Glutamatergic neuron (in vitro differentiated cells): ENCODE results near the gene MOV10L1. TPM values are rescaled to one million over a fixed set of nuclear protein-coding genes. Genes with fewer than 3 reads are reported as not detected.
A peak's percentile ranks its signal among the peaks of the same experiment; 100 is the strongest.

Experiments
- DNase-seq: peaks from one replicate; pipeline ENCODE4 v3.0.0; 2022
- H3K27ac Mint-ChIP-seq: one replicate; pipeline ENCODE4 v1.8.0; 2020; ENCODE audit warnings: mild to moderate bottlenecking, mixed read lengths, inconsistent platforms; ENCODE audit not compliant: unreplicated experiment
- H3K27me3 Mint-ChIP-seq: one replicate; pipeline ENCODE4 v1.8.0; 2020; ENCODE audit warnings: mild to moderate bottlenecking, moderate library complexity, mixed read lengths, inconsistent platforms; ENCODE audit not compliant: unreplicated experiment
- H3K36me3 Mint-ChIP-seq: one replicate; pipeline ENCODE4 v1.8.0; 2020; ENCODE audit warnings: mild to moderate bottlenecking, mixed read lengths, inconsistent platforms; ENCODE audit not compliant: unreplicated experiment
- H3K4me1 Mint-ChIP-seq: one replicate; pipeline ENCODE4 v1.8.0; 2020; ENCODE audit warnings: mild to moderate bottlenecking, low read depth, mixed read lengths, inconsistent platforms; ENCODE audit not compliant: unreplicated experiment
- H3K4me3 Mint-ChIP-seq: one replicate; pipeline ENCODE4 v1.8.0; 2020; ENCODE audit warnings: mild to moderate bottlenecking, mixed read lengths, inconsistent platforms; ENCODE audit not compliant: unreplicated experiment
- H3K9me3 Mint-ChIP-seq: one replicate; pipeline ENCODE4 v1.8.0; 2020; ENCODE audit warnings: mild to moderate bottlenecking, moderate library complexity, mixed read lengths, inconsistent platforms; ENCODE audit not compliant: unreplicated experiment
- total RNA-seq: library from RNA; stranded (reverse); fragmentation: NEBNext Ultra II Directional; extraction: Animal tissue kit (Norgen Biotek cat#: 25700); gene quantifications from one replicate; pipeline ENCODE4 v1.2.1, GENCODE V29; 2021; ENCODE audit not compliant: unreplicated experiment
- TF ChIP-seq, protein P1 (sequence below): fragments of 200-600 bp; sonication (generic); IDR thresholded peaks from one replicate; pipeline ENCODE4 v1.5.0; 2021; ENCODE audit not compliant: partially characterized antibody, unreplicated experiment

The MOV10L1 gene
- total RNA-seq, 1 donor from 2014 or later: 0.34 TPM

DNA sequence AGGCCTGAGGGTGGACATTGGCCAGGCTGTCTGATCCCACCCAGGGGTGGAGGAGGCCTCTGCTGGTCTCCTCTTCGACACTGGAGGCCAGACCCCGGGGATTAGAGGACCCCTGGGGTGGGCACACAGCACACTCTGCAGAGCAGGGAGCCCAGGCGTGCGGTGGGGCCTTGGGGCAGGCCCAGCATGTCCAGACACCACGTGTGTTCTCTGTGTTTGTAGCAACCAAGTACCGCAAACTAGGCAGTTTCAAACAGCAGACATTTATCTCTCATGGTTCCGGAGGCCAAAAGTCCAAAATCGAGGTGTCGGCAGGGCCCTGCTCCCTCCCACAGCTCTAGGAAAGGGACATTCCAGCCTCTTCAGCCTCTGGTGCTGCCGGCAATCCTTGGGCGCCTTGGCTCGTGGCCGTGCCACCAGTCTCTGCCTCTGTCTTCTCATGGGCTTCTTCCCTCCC lies 82.2 kb downstream of the MOV10L1 start:
- Mint-ChIP-seq H3K36me3 (no peaks in the 10 kb centered on the region), H3K4me1 (peaks cover 3% of the 10 kb centered on the region), H3K9me3 (peaks cover 10% of the 10 kb centered on the region), H3K4me3 (no peak overlapping the region), H3K27ac (peak overlapping the region; percentile 28), H3K27me3 (peaks cover 15% of the 10 kb centered on the region)
- TF ChIP-seq, protein P1, sequence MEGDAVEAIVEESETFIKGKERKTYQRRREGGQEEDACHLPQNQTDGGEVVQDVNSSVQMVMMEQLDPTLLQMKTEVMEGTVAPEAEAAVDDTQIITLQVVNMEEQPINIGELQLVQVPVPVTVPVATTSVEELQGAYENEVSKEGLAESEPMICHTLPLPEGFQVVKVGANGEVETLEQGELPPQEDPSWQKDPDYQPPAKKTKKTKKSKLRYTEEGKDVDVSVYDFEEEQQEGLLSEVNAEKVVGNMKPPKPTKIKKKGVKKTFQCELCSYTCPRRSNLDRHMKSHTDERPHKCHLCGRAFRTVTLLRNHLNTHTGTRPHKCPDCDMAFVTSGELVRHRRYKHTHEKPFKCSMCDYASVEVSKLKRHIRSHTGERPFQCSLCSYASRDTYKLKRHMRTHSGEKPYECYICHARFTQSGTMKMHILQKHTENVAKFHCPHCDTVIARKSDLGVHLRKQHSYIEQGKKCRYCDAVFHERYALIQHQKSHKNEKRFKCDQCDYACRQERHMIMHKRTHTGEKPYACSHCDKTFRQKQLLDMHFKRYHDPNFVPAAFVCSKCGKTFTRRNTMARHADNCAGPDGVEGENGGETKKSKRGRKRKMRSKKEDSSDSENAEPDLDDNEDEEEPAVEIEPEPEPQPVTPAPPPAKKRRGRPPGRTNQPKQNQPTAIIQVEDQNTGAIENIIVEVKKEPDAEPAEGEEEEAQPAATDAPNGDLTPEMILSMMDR: no peak
- no peak for DNase-seq

DNA sequence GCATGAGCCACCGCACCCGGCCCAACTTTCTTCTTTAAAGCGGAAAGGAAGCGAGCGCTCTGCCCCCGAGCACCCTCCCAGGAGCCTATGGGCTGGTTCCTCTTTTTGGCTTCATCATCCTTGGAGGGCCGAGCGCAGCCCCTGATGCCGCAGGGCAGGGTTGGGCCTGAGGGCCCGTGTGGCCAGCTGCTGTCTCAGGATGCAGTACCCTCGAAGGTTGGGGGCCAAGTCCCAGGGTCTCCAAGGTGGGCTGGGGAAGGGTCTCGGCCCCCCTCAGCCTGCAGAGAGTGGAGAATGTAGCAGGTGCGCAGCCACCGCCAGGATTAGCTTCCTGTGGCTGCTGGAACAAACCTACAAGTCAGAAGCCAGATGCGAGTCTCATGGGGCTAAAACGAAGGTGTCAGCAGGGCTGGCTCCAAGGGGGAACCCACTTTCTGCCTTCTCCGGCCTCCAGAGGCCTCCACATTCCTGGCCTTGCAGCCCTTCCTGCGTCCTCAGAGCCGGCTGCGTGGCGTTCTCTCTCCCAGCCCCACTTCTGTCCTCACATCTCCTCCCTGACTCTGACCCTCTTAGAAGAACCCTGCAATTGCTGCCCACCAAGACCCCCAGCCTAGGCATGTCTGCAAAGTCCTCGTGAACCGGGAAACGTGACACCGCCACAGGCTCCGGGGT lies 83.6 kb downstream of the MOV10L1 start:
- H3K4me1 Mint-ChIP-seq: peaks cover 3% of the 10 kb centered on the region
- H3K9me3 Mint-ChIP-seq: peaks cover 7% of the 10 kb centered on the region
- H3K36me3 Mint-ChIP-seq: no peaks in the 10 kb centered on the region
- no peak overlapping the region for H3K4me3 Mint-ChIP-seq
- peaks cover 11% of the 10 kb centered on the region for H3K27me3 Mint-ChIP-seq
- H3K27ac Mint-ChIP-seq: no peak overlapping the region
- TF ChIP-seq, protein P1: no peak
- DNase-seq: no peak

DNA sequence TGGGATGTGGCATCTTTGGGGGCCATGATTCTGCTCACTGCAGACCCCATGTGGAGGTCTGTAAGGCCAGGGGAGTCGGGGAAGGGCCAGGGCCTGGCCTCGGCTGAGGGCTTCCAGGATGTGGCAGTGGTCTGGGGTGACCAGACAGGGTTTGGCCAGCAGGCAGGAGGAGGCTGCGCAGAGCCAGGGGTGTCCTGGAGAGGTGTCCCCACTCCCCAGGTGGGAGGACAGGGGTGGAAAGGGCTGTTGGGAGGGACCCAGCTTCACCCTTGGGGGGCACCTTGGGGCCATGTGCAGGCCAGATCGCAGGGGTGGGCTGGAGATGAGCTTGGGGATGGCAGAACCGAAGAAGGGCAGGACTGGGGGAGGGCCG lies 84.2 kb downstream of the MOV10L1 start:
- no peak overlapping the region for H3K27ac Mint-ChIP-seq
- no peaks in the 10 kb centered on the region for H3K36me3 Mint-ChIP-seq
- H3K4me1 Mint-ChIP-seq: peaks cover 3% of the 10 kb centered on the region
- no peak for DNase-seq
- H3K4me3 Mint-ChIP-seq: no peak overlapping the region
- TF ChIP-seq, protein P1: no peak
- peaks cover 8% of the 10 kb centered on the region for H3K27me3 Mint-ChIP-seq
- H3K9me3 Mint-ChIP-seq: peaks cover 5% of the 10 kb centered on the region

DNA sequence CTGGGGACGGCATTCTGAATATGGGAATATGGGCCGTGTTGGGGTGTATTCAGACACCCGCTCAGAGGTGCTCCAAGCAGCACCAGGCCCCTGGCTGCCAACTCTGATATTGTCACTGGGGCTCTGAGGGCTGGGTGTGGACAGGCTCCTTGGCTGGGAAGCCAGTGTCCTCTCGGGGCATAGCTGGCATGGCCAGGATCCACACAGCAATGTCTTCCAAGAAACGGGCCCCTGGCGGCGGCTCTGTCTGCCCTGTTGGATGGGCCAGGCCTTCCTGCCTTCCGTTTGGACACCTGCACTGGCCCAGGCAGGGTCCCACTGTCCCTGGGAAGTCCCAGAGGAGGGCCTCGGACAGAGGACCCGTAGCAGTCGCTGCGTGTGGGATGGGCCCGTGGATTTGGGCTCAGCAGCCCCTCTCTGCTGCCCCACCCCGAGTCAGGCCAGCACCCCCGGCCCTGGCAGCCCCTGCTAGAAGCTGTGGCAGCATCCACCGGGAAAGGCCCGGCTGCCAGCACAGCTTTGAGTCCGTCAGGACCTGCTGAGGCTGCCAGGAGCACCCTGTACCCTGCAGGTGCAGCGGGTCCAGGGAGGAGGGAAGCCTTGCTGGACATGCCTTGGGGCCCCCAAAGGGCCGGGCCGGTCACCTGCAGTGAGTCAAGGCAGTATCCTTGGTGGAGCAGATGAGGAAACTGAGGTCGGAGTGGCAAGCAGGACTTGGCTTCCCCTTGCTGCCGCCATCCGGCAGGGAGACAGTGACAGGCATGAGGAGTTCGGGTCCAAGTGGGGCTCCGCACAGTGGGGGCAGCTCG lies 84.8 kb downstream of the MOV10L1 start:
- H3K36me3 Mint-ChIP-seq: no peaks in the 10 kb centered on the region
- H3K27ac Mint-ChIP-seq: no peak overlapping the region
- peaks cover 7% of the 10 kb centered on the region for H3K27me3 Mint-ChIP-seq
- H3K4me3 Mint-ChIP-seq: no peak overlapping the region
- H3K9me3 Mint-ChIP-seq: peaks cover 4% of the 10 kb centered on the region
- TF ChIP-seq, protein P1: no peak
- peaks cover 4% of the 10 kb centered on the region for H3K4me1 Mint-ChIP-seq
- DNase-seq: no peak

DNA sequence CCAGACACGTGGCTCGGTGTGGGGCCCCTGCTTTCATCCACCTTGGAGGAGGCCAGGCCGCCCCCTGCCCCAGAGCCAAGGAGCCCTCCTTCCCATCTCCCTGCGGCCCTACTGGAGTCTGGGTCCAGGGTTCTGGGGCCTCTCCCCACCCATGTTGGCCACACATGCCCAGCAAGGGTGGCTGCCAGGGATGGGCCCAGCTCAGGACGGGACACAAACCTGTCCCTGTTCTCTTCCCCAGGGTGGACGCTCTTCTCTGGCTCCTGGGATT lies 85.3 kb downstream of the MOV10L1 start:
- Mint-ChIP-seq H3K27me3 (peaks cover 10% of the 10 kb centered on the region), H3K9me3 (peaks cover 6% of the 10 kb centered on the region), H3K27ac (no peak overlapping the region), H3K4me1 (peaks cover 6% of the 10 kb centered on the region), H3K36me3 (no peaks in the 10 kb centered on the region), H3K4me3 (no peak overlapping the region)
- no peak for DNase-seq
- TF ChIP-seq, protein P1: no peak
